Stimulated activated naive CD8-positive, alpha-beta T cell treated with anti-CD3 and anti-CD28 coated beads, Interleukin-15, amount 100 ng/mL, for 72 hours (primary cell): ENCODE results near the gene SHROOM4.

Source experiments
- ATAC-seq: fragments of 150-1000 bp; cut with Tn5 transposase; 2 replicates; pipeline ENCODE4 v1.10.0; 2021; ENCODE audit warnings: mild to moderate bottlenecking, moderate library complexity
- DNase-seq, 2 donors: peaks; one replicate each; pipeline ENCODE4 v3.0.0; 2021 to 2022
- H3K27ac Mint-ChIP-seq, 2 donors: one replicate each; pipeline ENCODE4 v1.8.0; 2022; ENCODE audit warnings: mild to moderate bottlenecking in 2 of 2, mixed read lengths in 2 of 2, moderate library complexity in 2 of 2
- H3K27me3 Mint-ChIP-seq: one replicate; pipeline ENCODE4 v1.8.0; 2022; ENCODE audit warnings: mixed read lengths
- H3K4me1 Mint-ChIP-seq: one replicate; pipeline ENCODE4 v1.8.0; 2022; ENCODE audit warnings: mild to moderate bottlenecking, mixed read lengths
- H3K4me3 Mint-ChIP-seq, 2 donors: one replicate each; pipeline ENCODE4 v1.8.0; 2022; ENCODE audit warnings: mild to moderate bottlenecking in 2 of 2, mixed read lengths in 2 of 2, moderate library complexity in 1 of 2
- H3K9me3 Mint-ChIP-seq, 2 donors: one replicate each; pipeline ENCODE4 v1.8.0; 2022; ENCODE audit warnings: mixed read lengths in 2 of 2

Gene SHROOM4

GRCh38 chrX:50698944-50699343 lies 115.0 kb downstream of the SHROOM4 start:
- H3K27ac Mint-ChIP-seq = no peak overlapping the region
- no peak overlapping the region for H3K4me3 Mint-ChIP-seq
- no peaks in the 10 kb centered on the region for H3K4me1 Mint-ChIP-seq
- H3K9me3 Mint-ChIP-seq = no peaks in the 10 kb centered on the region
- ATAC-seq (no peak), DNase-seq (no peak)
- peaks cover 19% of the 10 kb centered on the region for H3K27me3 Mint-ChIP-seq

DNA sequence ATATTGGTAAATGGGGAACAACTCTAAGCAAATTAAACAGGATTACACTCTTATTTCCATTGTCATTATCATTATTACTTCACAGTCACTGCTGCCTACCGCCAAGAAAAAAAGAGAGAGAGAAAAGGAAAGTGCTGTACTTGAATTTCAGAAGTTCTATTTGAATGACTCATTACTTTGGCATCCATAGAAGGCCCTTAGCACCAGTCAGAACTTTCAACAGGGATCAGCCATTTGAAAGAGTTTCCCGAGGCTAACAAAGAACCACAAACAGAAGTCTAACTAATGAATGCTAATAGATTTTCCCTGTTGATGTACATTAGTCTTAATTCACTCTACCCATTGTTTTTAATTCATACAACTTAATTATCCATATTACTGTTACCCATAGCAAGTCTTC lies 116.3 kb downstream of the SHROOM4 start:
- Mint-ChIP-seq H3K4me3 (no peak overlapping the region), H3K4me1 (no peaks in the 10 kb centered on the region), H3K9me3 (no peaks in the 10 kb centered on the region), H3K27ac (no peak overlapping the region), H3K27me3 (peaks cover 24% of the 10 kb centered on the region)
- ATAC-seq = no peak
- no peak for DNase-seq

DNA sequence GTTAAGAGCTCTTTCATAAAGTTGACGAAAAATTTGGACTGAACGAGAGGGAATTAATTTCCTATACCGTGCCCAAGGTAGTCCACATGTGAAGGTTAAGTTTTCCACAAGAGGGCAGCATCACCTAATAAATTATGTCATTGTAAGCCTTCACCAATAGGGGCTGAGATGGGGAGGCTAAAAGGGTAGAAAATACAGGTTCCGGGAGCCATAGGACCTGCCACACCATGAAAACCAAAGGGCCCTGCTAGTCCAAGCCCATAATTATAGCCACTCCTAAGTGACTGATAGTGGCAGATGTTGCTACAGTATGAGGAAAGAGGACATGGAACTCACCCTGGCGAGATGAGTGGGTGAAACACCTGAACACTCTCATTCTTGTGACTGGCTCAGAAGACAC lies 122.2 kb downstream of the SHROOM4 start:
- H3K27ac Mint-ChIP-seq = no peak overlapping the region
- H3K9me3 Mint-ChIP-seq = no peaks in the 10 kb centered on the region
- ATAC-seq (peak; percentile 74), DNase-seq (peak; percentile 1 to 11)
- no peaks in the 10 kb centered on the region for H3K4me1 Mint-ChIP-seq
- H3K27me3 Mint-ChIP-seq = peaks cover 6% of the 10 kb centered on the region
- H3K4me3 Mint-ChIP-seq = no peak overlapping the region

GRCh38 chrX:50684871-50685270 lies 129.1 kb downstream of the SHROOM4 start:
- Mint-ChIP-seq H3K27me3 (no peaks in the 10 kb centered on the region), H3K4me3 (no peak overlapping the region), H3K9me3 (no peaks in the 10 kb centered on the region), H3K4me1 (no peaks in the 10 kb centered on the region), H3K27ac (no peak overlapping the region)
- DNase-seq = no peak
- no peak for ATAC-seq

DNA sequence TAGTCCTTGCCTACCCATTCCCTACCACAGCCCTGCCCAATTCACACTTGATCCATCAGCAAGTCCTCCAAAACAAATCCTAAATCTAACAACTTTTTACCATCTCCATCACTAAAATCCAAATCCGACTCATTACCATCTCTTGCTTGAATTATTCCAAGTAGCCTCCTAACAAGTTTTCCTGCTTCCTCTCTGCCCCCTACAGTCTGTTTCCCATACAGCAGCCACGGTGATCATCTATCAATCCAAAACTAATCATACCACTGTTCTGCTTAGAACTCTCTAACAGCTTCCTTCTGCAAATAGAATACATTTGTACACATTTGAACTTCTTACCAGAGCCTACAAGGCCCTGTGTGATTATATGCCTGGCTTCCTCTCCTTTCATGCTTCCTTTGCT lies 133.0 kb downstream of the SHROOM4 start:
- no peaks in the 10 kb centered on the region for H3K9me3 Mint-ChIP-seq
- DNase-seq (no peak), ATAC-seq (no peak)
- no peaks in the 10 kb centered on the region for H3K4me1 Mint-ChIP-seq
- no peak overlapping the region for H3K27ac Mint-ChIP-seq
- no peak overlapping the region for H3K4me3 Mint-ChIP-seq
- H3K27me3 Mint-ChIP-seq = no peaks in the 10 kb centered on the region

DNA sequence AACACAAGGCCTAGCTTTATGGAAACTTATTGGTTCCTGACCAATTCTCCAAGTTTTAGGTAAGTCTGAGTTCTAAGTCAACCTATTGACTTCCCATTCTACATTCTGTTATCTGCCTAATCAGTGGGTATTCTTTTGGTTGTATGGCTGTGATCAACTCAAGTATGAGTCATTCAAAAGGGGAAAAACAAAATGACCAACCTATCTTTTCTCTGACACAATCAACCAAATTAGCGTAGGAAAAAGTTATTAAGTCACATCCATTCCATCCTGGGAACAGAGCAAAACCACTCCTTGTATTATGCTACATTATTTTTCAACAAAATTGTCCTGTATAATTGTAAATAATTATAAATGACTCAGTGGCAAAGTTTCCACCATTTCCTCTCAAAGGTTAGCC lies 136.2 kb downstream of the SHROOM4 start:
- Mint-ChIP-seq H3K27me3 (peaks cover 9% of the 10 kb centered on the region), H3K4me3 (no peak overlapping the region), H3K9me3 (no peaks in the 10 kb centered on the region), H3K4me1 (no peaks in the 10 kb centered on the region), H3K27ac (no peak overlapping the region)
- ATAC-seq (no peak), DNase-seq (no peak)

DNA sequence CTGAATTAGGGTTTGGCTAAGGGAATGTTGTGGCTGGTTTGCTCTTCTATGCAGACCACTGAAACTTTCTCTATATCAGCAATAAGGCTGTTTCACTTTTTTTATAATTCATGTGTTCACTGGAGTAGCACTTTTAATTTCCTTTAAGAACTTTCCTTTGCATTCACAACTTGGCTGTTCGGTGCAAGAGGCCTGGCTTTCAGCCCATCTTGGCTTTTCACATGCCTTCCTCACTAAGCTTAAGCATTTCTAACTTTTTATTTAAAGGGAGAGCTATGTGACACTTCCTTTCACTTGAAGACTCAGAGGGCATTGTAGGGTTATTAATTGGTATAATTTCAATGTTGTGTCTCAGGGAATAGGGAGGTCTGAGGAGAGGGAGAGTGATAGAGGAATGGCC lies 142.3 kb downstream of the SHROOM4 start:
- Mint-ChIP-seq H3K4me3 (no peak overlapping the region), H3K9me3 (no peaks in the 10 kb centered on the region), H3K27me3 (peaks cover 9% of the 10 kb centered on the region), H3K27ac (no peak overlapping the region), H3K4me1 (no peaks in the 10 kb centered on the region)
- no peak for ATAC-seq
- DNase-seq = no peak

DNA sequence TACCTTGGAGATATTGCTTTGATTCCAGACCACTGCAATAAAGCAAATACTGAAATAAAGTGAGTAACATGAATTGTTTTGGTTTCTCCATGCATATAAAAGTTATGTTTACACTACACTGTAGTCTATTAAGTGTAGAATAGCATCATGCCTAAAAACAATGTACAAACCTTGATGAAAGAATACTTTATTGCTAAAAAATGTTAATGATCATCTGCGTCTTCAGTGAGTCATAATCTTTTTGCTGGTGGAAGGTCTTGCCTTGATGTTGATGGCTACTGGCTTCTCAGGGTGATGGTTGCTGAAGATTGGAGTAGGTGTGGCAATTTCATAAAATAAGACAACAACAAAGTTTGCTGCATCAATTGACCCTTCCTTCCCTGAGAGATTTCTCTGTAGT lies 145.1 kb downstream of the SHROOM4 start:
- H3K4me3 Mint-ChIP-seq = no peak overlapping the region
- H3K27me3 Mint-ChIP-seq = peaks cover 9% of the 10 kb centered on the region
- H3K27ac Mint-ChIP-seq = no peak overlapping the region
- no peaks in the 10 kb centered on the region for H3K4me1 Mint-ChIP-seq
- ATAC-seq (no peak), DNase-seq (no peak)
- H3K9me3 Mint-ChIP-seq = no peaks in the 10 kb centered on the region

GRCh38 chrX:50648156-50648555 lies 165.8 kb downstream of the SHROOM4 start:
- no peak for ATAC-seq
- no peak overlapping the region for H3K4me3 Mint-ChIP-seq
- H3K27me3 Mint-ChIP-seq = no peaks in the 10 kb centered on the region
- no peaks in the 10 kb centered on the region for H3K4me1 Mint-ChIP-seq
- H3K9me3 Mint-ChIP-seq = no peaks in the 10 kb centered on the region
- H3K27ac Mint-ChIP-seq = no peak overlapping the region
- DNase-seq = no peak

GRCh38 chrX:50644496-50644895 lies 169.5 kb downstream of the SHROOM4 start:
- no peak overlapping the region for H3K4me3 Mint-ChIP-seq
- DNase-seq (no peak), ATAC-seq (no peak)
- no peaks in the 10 kb centered on the region for H3K27me3 Mint-ChIP-seq
- no peaks in the 10 kb centered on the region for H3K4me1 Mint-ChIP-seq
- no peak overlapping the region for H3K27ac Mint-ChIP-seq
- no peaks in the 10 kb centered on the region for H3K9me3 Mint-ChIP-seq

- ATAC-seq (no peak), DNase-seq (no peak)
- no peak overlapping the region for H3K4me3 Mint-ChIP-seq
- H3K27ac Mint-ChIP-seq = no peak overlapping the region
- H3K4me1 Mint-ChIP-seq = no peaks in the 10 kb centered on the region
- H3K27me3 Mint-ChIP-seq = no peaks in the 10 kb centered on the region
- no peaks in the 10 kb centered on the region for H3K9me3 Mint-ChIP-seq
These were observed 170.4 kb downstream of the SHROOM4 start for GRCh38 chrX:50643525-50644137.

- Mint-ChIP-seq H3K27me3 (no peaks in the 10 kb centered on the region), H3K4me3 (no peak overlapping the region), H3K4me1 (no peaks in the 10 kb centered on the region), H3K27ac (no peak overlapping the region), H3K9me3 (no peaks in the 10 kb centered on the region)
- DNase-seq (no peak), ATAC-seq (no peak)
These were observed 175.9 kb downstream of the SHROOM4 start for GRCh38 chrX:50638123-50638522.

DNA sequence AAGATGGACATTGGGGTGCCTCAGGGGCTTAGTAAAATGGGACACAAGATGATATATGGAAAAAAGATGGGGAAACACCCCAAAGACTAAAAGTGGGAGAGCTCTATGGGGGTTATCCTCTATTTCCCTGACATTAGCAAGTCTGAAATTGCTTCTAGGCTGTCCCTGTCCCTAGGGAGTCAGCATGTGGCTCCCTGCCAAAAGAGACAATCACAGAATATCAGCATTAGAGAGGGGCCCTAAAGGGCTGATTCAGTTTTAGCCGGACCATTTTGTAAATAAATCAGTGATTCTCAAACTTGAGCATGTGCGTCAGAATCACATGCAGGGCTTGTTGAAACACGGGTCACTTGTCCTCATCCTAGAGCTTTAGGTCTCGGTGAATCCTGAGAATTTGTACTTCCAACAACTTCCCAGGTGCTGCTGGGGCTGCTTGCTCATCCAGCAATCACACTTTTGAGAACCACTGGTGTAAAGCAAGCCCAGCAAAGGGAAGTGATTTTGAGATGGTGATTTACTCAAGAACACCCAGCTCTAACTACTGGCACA lies 178.1 kb downstream of the SHROOM4 start:
- ATAC-seq = no peak
- Mint-ChIP-seq H3K27me3 (no peaks in the 10 kb centered on the region), H3K4me1 (no peaks in the 10 kb centered on the region)

GRCh38 chrX:50635162-50635561 lies 178.8 kb downstream of the SHROOM4 start:
- H3K9me3 Mint-ChIP-seq = no peaks in the 10 kb centered on the region
- DNase-seq (no peak), ATAC-seq (no peak)
- H3K27ac Mint-ChIP-seq = no peak overlapping the region
- H3K27me3 Mint-ChIP-seq = no peaks in the 10 kb centered on the region
- H3K4me3 Mint-ChIP-seq = no peak overlapping the region
- no peaks in the 10 kb centered on the region for H3K4me1 Mint-ChIP-seq

More for the DNA sequence above, 178.1 kb downstream of the SHROOM4 start:
- no peak overlapping the region for H3K4me3 Mint-ChIP-seq
- no peaks in the 10 kb centered on the region for H3K9me3 Mint-ChIP-seq
- no peak for DNase-seq
- no peak overlapping the region for H3K27ac Mint-ChIP-seq

GRCh38 chrX:50629774-50630173 lies 184.2 kb downstream of the SHROOM4 start:
- Mint-ChIP-seq H3K4me1 (no peaks in the 10 kb centered on the region), H3K9me3 (no peaks in the 10 kb centered on the region), H3K27ac (no peak overlapping the region), H3K4me3 (no peak overlapping the region), H3K27me3 (no peaks in the 10 kb centered on the region)
- ATAC-seq = no peak
- no peak for DNase-seq

GRCh38 chrX:50627696-50628095 lies 186.3 kb downstream of the SHROOM4 start:
- DNase-seq = no peak
- ATAC-seq = no peak
- no peak overlapping the region for H3K4me3 Mint-ChIP-seq
- no peaks in the 10 kb centered on the region for H3K9me3 Mint-ChIP-seq
- no peaks in the 10 kb centered on the region for H3K4me1 Mint-ChIP-seq
- no peaks in the 10 kb centered on the region for H3K27me3 Mint-ChIP-seq
- no peak overlapping the region for H3K27ac Mint-ChIP-seq

GRCh38 chrX:50626432-50626831 lies 187.6 kb downstream of the SHROOM4 start:
- no peak overlapping the region for H3K4me3 Mint-ChIP-seq
- H3K27me3 Mint-ChIP-seq = no peaks in the 10 kb centered on the region
- H3K4me1 Mint-ChIP-seq = no peaks in the 10 kb centered on the region
- H3K27ac Mint-ChIP-seq = no peak overlapping the region
- no peaks in the 10 kb centered on the region for H3K9me3 Mint-ChIP-seq
- ATAC-seq = no peak
- DNase-seq = no peak
